Measurements from ENCODE around the gene SPATC1L.
"Not testable (repeated sequence)": the region's sequence is repeated elsewhere in the genome, so short reads cannot be mapped to it uniquely, and the experiment has no call there.

The SPATC1L gene

DNA sequence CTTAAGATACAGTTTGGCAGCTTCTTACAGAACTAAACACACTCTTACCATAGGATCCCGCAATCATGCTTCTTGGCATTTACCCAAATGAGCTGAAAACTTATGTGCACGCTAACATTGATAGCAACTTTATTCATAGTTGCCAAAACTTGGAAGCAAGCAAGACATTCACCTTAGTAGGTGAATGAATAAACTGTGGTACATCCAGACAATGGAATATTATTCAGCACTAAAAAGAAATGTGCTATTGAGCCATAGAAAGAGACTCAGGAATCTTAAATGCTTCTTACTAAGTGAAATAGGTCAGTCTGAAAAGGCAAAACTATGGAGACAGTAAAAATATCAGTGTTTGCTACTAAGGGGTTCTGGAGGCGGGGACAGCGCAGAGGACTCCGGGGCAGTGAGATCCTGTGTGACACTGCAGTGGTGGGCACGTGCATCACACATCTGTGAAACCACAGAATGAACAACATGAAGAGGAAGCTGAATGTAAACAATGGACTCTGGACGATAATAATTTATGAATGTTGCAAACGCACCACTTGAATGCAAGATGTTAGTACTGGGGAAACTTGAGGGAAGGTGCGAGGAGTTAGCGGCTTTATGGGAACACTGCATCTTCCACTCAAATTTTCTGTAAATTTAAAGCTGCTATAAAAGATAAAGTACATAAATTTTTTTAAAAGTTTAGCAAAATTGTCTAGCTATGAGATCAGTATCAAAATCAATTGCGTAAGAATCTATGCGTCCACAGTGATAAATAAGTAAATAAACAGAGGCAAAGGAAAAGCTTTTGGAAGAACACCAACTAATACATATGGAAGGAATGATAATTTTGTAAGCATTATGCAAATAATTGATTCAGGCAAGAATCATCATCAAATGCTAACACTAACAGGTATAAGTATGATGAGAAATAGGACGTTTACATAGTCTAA, 15.4 kb upstream of the SPATC1L start:
- DNase-seq: no peak

DNA sequence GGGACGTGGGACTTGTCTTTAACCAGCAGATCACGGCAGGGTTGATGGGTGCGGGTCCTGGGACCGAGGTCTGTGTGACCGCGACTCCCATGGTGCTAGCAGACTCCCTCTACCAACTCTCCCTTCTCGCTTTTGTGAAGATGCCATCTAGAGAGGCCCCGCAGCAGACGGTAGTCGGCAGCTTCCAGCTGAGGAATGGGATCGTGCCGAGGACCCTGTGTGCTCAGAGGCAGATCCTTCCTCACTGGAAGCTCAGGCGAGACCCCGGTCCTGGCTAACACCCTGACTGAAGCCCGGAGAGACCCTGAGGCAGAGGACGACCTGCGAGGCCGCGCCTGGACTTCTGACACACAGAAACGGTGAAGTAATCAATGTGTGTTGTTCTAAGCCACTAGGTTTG, 12.5 kb upstream of the SPATC1L start:
- DNase-seq: no peak

GRCh38 chr21:46195595-46196195, 11.4 kb upstream of the SPATC1L start:
- no peak for DNase-seq

DNA sequence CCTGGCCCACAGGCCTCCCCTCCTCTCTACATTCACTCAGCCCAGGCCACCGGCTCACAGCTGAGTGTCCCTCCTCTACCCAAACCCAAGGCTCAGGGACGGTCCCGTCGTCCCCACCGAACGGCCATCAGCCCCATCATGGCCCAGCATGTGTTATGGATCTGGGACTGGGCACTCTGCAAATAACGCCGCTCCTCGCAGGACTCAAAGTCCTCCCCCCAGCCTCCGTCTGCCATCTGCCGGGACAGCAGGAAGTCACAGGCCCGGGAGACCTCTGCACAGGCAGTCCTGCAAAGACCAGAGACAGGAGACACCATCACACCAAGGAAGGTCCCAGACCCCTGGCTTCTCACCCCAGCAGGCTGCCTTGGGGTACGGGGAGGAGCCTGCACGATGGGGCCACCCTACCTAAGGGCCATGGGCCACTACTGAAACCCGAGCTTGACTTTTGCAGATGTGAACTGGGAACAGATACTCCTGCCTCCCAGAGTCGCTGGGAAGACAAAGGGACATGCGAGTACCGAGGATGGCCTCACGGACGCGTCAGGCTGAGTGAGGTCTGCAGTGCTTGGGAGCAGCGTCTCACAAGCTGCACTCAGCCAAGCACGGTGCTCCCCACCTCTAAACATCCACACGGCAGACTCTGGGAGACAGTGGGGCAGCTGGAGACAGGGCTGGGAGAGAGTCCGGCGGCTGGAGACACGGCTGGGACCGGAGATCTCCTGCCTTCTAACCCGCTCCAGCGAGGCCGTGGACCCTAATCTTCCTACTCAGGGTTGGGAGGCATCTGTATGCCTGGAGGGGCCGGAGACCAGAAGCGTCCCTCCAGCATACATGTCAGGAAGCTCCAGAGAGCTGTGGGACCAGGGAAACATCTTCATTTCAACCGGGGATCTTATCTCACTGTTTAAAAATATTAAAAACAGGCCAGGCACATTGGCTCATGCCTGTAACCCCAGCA, 10.4 kb upstream of the SPATC1L start:
- DNase-seq: no peak

GRCh38 chr21:46193829-46194373, 9.6 kb upstream of the SPATC1L start:
- no peak for DNase-seq

GRCh38 chr21:46191686-46192575, 7.7 kb upstream of the SPATC1L start:
- no peak for DNase-seq

DNA sequence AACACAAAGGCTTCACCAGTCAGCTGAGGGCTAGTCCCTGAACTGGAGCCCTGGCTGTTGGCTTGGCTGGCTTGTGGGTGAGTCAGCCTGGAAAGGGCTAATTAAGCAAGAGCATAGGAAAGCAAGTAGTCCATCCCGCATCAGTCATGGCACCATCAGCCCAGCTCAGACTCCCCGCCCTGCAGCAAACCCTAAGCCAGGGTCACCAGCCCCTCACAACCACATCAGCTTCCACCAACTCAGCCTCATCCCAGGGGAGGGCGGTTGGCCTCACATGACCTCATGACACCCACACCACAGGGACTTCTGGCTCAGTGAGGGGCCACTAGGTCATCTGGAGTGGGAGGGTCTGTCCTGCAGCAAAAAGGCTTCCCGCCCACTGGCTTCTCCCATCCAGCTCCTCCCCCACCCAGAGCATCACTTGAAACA, 7.0 kb upstream of the SPATC1L start:
- no peak for DNase-seq

GRCh38 chr21:46190491-46191131, 6.4 kb upstream of the SPATC1L start:
- no peak for DNase-seq

DNA sequence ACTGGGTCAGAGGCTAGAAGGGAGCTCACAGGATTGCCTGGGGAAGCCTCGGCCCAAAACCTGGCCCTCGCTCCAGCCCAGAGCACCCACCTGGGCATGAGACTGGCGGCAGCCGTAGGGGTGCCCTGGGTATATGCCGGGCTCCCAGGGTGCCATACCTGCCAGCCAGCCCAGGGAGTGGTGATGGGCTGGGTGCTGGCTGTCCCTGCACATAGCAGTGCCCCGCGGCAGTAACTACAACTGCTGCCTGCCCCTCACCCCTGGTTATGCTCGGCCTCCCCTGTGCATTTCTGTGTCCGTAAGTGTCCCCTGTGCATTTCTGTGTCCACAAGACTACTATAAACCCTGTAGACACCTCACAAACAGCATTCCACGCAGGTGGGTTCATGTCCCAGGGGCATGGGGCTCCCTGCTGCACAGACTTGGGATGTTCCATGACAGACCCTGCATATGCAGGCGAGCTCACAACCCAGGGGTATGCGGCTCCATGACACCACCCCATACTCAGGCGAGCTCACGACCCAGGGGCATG, 5.8 kb upstream of the SPATC1L start:
- no peak for DNase-seq

DNA sequence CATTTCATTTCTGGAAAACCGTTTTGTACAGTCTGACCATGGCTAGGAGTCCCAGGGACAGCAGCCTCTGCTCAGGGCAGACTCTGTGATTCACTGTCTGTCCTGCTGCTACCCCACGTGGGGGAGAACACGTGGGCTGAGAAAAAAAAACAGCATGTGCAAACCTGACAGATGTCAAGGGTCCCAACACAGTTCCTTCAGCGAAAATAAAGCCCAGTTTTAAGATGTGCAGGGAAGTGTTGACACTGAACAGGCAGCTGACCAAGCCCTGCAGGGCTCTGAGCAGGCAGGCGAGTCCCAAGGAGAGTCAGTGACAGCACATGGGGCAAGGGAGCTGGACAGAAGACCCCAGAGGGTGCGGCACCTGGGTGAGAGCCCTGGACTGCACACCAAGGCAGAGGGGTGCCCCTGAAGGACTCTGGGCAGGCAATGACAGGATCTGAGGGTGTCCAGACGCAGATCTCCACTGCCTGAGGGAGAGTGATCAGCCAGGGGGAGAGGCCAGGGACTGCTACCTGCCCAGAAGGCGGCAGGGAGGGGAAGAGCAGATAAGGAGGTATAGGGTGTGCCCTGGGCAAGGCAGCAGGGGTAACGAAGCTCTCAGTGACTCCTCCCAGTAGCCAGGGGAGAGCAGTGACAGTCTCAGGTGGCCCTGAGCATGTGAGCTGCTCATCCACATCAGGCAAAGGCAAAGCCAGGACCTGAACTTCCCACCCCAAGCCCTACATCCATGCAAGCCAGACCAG, 5.1 kb upstream of the SPATC1L start:
- DNase-seq: no peak

DNA sequence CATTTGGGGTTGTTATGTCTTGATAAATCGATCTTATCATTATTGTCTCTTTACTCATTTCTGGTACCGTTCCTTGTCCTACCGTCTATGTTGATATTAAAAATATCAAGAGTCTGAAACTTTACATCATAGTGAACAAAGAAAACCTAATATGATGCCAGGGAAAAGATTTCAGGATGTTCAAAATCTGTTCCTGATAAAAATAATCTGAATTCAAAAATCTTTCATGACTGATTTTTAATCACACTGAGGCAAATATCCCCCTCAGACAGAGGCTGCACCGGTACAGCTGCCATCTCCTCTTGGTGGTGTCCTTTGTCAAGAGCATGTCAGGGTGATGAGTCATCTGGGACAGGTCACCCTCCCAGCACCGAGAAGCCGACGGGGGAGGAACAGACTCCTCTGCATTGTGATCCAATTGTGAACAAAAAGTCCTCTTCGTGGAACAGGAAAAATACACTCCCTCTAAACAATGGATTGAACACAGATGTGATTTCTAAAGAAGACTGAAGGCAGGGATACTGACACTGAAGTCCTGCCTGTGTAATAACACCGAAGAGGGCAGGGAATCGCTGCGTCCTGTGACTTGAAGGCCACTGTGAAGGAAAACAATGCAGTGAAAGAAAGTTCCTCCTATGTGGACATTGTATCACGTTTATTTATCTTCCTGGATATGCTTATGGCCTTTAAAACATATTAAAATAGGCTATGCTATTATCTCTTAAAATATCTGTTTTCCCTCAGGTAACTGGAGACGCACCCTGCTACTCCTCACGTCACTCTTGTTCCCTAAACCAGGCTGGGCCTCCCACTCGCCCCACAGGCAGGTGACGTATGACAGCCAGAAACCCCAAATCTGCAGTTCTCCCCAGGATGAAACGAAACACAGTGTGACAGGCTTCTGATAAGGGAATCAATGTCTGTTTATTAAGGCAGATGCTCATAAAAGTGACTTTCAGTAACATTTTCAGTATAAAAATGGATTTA, 4.3 kb upstream of the SPATC1L start:
- no peak for DNase-seq

GRCh38 chr21:46187814-46188213, 3.6 kb upstream of the SPATC1L start:
- DNase-seq: no peak

DNA sequence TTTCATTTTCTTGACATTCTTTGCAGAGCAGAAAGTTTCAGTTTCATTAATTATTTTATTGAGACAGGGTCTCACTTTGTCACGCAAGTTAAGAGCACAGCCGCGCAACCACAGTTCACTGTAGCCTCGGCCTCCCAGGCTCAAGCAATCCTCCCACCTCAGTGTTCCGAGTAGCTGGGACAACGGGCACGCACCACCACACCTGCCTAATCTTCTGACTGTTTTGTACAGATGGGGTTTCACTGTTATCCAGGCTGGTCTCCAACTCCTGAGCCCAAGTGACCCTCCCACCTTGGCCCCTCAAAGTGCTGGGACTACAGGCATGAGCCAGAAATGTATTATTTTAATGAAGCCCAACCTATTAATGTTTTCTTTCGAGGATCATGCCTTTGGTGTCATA, 3.0 kb upstream of the SPATC1L start:
- DNase-seq: no peak

DNA sequence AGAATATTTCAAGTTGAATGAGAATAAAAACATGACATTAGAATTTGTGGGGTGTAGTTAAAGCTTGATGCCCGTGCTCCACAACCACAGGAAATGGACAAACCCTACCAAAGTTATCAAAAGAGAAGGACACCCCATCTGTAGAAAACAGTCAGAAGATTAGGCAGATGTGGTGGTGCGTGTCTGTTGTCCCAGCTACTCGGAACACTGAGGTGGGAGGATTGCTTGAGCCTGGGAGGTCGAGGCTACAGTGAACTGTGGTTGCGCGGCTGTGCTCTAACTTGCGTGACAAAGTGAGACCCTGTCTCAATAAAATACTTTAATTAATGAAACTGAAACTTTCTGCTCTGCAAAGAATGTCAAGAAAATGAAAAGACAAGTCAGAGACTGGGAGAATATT, 1.5 kb upstream of the SPATC1L start:
- DNase-seq: no peak

DNA sequence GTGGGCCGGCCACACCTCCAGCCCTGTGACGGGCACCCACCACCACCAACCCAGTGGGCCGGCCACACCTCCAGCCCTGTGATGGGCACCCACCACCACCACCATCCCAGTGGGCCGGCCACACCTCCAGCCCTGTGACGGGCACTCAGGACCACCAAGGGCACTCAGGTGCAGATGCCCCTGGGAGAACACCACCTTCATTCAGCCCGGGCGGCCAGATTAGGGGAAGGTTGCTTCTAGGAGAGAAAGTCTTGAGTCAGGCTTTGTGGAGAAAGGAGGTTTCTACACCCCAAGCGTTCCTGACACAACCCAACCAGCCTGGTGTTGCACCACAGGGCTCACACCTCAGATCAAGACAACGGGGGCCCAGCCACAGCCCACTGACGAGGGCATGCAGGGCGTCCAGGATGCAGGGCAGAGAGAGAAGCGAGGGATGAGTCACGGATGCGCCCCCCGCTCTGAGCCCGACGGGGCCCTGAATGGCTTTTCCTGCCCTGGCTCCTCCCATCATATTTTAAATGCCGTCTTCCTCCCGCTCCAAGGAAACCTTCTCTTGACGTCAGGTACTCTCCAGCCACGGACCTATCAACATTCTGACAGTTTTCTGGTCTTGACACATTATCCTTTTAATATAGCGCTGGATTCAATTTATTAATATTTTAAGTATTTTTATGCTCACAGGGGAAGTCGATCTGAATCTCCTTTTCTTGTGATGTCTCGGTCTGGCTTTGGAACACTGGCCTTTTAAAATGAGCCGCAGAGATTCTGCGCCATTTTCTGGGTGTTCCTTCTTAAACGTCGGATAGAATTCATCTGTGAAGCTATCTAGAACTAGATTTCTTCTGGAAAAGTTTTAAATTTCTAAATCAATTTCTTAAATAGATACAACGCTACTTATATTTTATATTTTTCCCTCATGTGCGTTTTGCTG, 631 bp upstream of the SPATC1L start:
- DNase-seq: peak; percentile 20 to 62 (median 40)

GRCh38 chr21:46183337-46183909, 836 bp downstream of the SPATC1L start:
- DNase-seq: not testable (repeated sequence)

All from activated naive CD4-positive, alpha-beta T cell (primary cell).